Measurements from ENCODE around the gene CDK5RAP2.

CDK5RAP2 gene

DNA sequence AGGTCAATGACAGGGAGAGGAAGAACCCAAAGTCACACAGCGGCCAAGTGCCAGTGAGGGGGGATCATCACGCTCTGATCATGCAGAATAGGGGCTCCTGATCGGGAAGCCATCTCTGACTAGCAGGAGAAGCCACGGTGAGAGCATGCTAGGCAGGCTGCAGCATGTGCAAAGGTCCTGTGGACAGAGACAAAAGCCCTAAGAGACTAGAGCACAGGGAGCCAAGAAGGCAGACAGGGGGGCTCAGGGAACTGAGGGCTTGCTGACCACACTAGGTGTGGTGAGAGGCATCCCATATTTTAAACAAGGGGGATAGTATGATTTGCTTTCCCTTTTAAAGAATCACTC lies 195.1 kb downstream of the CDK5RAP2 start:
- H3K4me3 ChIP-seq (replicated peaks; ENCODE audit: low read depth, low read length), result no peak overlapping the region
- TF ChIP-seq, protein P1, sequence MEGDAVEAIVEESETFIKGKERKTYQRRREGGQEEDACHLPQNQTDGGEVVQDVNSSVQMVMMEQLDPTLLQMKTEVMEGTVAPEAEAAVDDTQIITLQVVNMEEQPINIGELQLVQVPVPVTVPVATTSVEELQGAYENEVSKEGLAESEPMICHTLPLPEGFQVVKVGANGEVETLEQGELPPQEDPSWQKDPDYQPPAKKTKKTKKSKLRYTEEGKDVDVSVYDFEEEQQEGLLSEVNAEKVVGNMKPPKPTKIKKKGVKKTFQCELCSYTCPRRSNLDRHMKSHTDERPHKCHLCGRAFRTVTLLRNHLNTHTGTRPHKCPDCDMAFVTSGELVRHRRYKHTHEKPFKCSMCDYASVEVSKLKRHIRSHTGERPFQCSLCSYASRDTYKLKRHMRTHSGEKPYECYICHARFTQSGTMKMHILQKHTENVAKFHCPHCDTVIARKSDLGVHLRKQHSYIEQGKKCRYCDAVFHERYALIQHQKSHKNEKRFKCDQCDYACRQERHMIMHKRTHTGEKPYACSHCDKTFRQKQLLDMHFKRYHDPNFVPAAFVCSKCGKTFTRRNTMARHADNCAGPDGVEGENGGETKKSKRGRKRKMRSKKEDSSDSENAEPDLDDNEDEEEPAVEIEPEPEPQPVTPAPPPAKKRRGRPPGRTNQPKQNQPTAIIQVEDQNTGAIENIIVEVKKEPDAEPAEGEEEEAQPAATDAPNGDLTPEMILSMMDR (IDR thresholded peaks at IDR 0.05; ENCODE audit: low read length, missing control alignments), result no peak
- no peak for DNase-seq (ENCODE audit: low read depth)

DNA sequence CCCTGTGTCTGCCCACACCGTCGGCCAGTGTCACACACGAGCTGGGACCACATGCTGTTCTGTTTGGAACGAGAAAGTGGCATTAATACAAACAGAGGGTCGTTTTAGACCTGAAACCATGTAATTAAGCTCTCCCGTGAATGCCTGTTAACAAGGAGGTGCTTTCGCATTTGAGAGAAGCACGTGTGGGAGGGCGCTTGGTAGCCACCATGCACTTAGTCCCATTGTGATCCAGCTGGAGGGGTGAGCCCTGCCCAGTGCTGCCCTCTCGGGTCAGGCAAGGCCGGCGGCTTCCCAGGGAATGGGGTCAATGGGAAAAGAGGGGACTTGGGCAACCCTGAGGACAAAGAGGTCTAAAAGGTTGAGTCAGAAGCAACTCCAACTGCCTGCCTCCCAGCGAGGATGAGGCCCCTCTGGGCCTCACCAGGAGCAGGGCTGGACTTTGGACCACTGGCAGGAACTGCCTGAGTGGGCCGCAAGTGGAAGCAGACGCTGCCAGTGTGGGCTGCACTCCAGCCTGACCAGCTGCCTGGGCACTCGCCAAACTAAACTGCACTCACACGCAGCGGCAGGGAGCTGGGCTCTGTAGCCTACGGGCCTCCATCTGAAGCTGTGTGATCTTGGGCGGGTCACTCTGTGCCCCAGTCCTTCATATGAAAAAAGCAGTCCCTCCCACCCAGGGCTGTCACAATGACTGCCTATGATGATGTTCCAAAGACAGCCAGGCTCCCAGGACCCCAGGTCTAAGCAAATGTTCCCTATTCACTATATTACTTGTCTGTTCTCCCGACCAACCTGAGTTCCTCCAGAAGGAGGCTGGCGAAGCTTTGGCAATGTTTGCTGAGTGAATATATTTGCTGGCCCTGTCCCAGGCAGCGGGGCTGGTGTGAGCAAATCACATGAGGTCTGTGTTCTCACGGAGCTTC lies 195.7 kb downstream of the CDK5RAP2 start:
- peak; percentile 53 for DNase-seq (ENCODE audit: low read depth)
- no peak overlapping the region for H3K4me3 ChIP-seq (replicated peaks; ENCODE audit: low read depth, low read length)
- TF ChIP-seq, protein P1 (IDR thresholded peaks at IDR 0.05; ENCODE audit: low read length, missing control alignments), result no peak

- H3K4me3 ChIP-seq (replicated peaks; ENCODE audit: low read depth, low read length), result no peak overlapping the region
- TF ChIP-seq, protein P1 (IDR thresholded peaks at IDR 0.05; ENCODE audit: low read length, missing control alignments), result no peak
- no peak for DNase-seq (ENCODE audit: low read depth)
Observed at GRCh38 chr9:120383611-120383998, 196.4 kb downstream of the CDK5RAP2 start.

DNA sequence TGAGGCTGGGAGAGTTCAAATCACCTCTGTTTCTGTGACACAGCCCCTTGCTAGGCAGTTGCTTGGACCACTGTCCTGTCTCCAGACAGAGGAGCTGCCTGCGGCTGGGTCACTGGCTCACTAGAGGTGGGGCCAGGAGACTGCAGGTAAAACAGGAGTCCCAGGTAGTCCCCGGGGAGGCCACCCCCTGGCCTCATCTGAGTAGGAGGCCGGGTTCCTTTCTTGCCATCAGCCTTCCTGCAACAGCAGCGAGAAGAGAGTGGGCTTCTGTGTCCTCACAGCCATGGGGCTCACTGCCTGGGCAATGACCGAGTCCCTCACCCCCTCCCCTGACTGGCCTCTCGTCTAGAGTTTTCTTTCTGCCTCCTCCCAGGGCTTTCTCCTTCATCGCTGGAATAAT lies 197.5 kb downstream of the CDK5RAP2 start:
- TF ChIP-seq, protein P1 (IDR thresholded peaks at IDR 0.05; ENCODE audit: low read length, missing control alignments), result no peak
- H3K4me3 ChIP-seq (replicated peaks; ENCODE audit: low read depth, low read length), result no peak overlapping the region
- no peak for DNase-seq (ENCODE audit: low read depth)

GRCh38 chr9:120381839-120382238 lies 198.1 kb downstream of the CDK5RAP2 start:
- TF ChIP-seq, protein P1 (IDR thresholded peaks at IDR 0.05; ENCODE audit: low read length, missing control alignments), result no peak
- no peak for DNase-seq (ENCODE audit: low read depth)
- H3K4me3 ChIP-seq (replicated peaks; ENCODE audit: low read depth, low read length), result no peak overlapping the region

- TF ChIP-seq, protein P1 (IDR thresholded peaks at IDR 0.05; ENCODE audit: low read length, missing control alignments), result no peak
- no peak overlapping the region for H3K4me3 ChIP-seq (replicated peaks; ENCODE audit: low read depth, low read length)
- DNase-seq (ENCODE audit: low read depth), result no peak
Observed at GRCh38 chr9:120379611-120380010, 200.4 kb downstream of the CDK5RAP2 start.

DNA sequence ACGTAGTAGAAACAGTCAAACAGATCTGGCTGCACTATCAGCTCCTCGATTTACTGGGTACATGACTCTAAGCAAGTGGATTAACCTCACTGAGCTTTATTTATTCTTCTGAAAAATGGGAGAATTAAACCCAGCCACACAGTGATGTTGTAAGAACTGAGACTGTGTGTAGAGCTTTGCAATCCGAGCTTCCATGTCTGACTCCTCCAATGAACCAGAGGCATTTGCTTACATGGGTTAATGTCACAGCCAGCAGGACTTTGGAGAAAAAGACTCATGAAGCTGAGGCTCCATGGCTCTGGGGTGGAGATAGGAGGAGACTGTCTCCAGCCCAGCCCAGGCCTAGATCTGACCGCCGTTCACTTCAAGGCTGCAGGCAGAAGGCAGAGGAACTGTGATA lies 201.3 kb downstream of the CDK5RAP2 start:
- TF ChIP-seq, protein P1 (IDR thresholded peaks at IDR 0.05; ENCODE audit: low read length, missing control alignments), result no peak
- H3K4me3 ChIP-seq (replicated peaks; ENCODE audit: low read depth, low read length), result no peak overlapping the region
- DNase-seq (ENCODE audit: low read depth), result no peak
